Measurements from ENCODE around the gene ABCB1.
"Not testable (repeated sequence)": the region's sequence is repeated elsewhere in the genome, so short reads cannot be mapped to it uniquely, and the experiment has no call there.

ABCB1 gene

GRCh38 chr7:87471473-87471872, 129.2 kb downstream of the ABCB1 start:
- DNase-seq, result no peak
- Mint-ChIP-seq H3K36me3 (ENCODE audit: insufficient read depth) (no peaks in the 10 kb centered on the region), H3K27ac (no peak overlapping the region)

DNA sequence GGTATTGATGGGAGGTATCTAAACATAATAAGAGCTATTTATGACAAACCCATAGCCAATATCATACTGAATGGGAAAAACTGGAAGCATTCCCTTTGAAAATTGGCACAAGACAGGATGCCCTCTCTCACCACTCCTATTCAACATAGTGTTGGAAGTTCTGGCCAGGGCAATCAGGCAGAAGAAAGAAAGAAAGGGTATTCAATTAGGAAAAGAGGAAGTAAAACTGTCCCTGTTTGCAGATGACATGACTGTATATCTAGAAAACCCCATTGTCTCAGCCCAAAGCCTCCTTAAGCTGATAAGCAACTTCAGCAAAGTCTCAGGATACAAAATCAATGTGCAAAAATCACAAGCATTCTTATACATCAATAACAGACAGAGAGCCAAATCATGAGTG, 131.5 kb downstream of the ABCB1 start:
- not testable (repeated sequence) for ATAC-seq (replicated peaks); H3K4me3 Mint-ChIP-seq
- peaks cover 34 to 42% of the 10 kb centered on the region in 2 donors for H3K27me3 Mint-ChIP-seq

More at GRCh38 chr7:87471473-87471872, 129.2 kb downstream of the ABCB1 start:
- Mint-ChIP-seq H3K27me3 (peaks cover 33 to 41% of the 10 kb centered on the region in 2 donors), H3K9me3 (no peaks in the 10 kb centered on the region), H3K4me1 (ENCODE audit: low read depth in 2 of 2) (peaks cover 0 to 4% of the 10 kb centered on the region in 2 donors), H3K4me3 (no peak overlapping the region)
- no peak for ATAC-seq (replicated peaks)

DNA sequence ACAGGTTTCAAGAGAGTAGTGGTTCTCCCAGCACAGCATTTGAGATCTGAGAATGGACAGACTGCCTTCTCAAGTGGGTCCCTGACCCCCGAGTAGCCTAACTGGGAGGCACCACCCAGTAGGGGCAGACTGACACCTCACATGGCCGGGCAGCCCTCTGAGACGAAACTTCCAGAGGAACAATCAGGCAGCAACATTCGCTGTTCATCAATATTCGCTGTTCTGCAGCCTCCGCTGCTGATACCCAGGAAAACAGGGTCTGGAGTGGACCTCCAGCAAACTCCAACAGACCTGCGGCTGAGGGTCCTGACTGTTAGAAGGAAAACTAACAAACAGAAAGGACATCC, 135.2 kb downstream of the ABCB1 start:
- peak overlapping the region in 1 of 2 donors; percentile 5 for H3K4me3 Mint-ChIP-seq
- ATAC-seq (replicated peaks); H3K4me1 Mint-ChIP-seq (ENCODE audit: low read depth in 2 of 2); H3K27ac Mint-ChIP-seq; H3K9me3 Mint-ChIP-seq; H3K36me3 Mint-ChIP-seq (ENCODE audit: insufficient read depth); DNase-seq: not testable (repeated sequence)
- peaks cover 19 to 42% of the 10 kb centered on the region in 2 donors for H3K27me3 Mint-ChIP-seq

More for the DNA sequence above, 131.5 kb downstream of the ABCB1 start:
- not testable (repeated sequence) for H3K27ac Mint-ChIP-seq; H3K36me3 Mint-ChIP-seq (ENCODE audit: insufficient read depth); H3K4me1 Mint-ChIP-seq (ENCODE audit: low read depth in 2 of 2); H3K9me3 Mint-ChIP-seq; DNase-seq

- not testable (repeated sequence) for DNase-seq; H3K4me1 Mint-ChIP-seq (ENCODE audit: low read depth in 2 of 2); H3K36me3 Mint-ChIP-seq (ENCODE audit: insufficient read depth); H3K9me3 Mint-ChIP-seq; H3K27ac Mint-ChIP-seq
- peak; percentile 36 for ATAC-seq (replicated peaks)
- H3K27me3 Mint-ChIP-seq, result peaks cover 19 to 42% of the 10 kb centered on the region in 2 donors
- peak overlapping the region in 1 of 2 donors; percentile 5 for H3K4me3 Mint-ChIP-seq
These were observed 135.7 kb downstream of the ABCB1 start for GRCh38 chr7:87464830-87465533.

DNA sequence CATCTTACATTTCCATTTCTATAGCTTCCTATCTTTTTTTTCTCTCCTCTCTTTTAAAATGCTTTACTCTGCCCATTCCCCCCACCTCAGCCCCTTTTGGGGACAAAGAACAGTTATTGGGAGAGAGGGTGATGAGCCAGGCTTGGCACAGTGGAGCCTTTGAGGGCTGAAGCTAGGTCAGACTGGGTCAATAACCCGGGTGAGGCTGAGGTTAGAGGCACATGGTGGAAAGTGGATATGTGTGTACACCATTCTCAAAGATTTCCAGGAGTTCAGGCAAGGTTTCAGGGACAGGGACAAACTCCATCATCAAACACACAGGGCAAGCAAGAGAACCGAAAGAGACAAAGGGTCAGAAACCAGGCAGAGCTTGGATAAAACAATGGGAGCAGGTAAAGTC, 136.7 kb downstream of the ABCB1 start:
- Mint-ChIP-seq H3K36me3 (ENCODE audit: insufficient read depth) (no peaks in the 10 kb centered on the region), H3K9me3 (no peaks in the 10 kb centered on the region), H3K27ac (no peak overlapping the region), H3K27me3 (peaks cover 19 to 48% of the 10 kb centered on the region in 2 donors), H3K4me3 (no peak overlapping the region), H3K4me1 (ENCODE audit: low read depth in 2 of 2) (peaks cover 0 to 5% of the 10 kb centered on the region in 2 donors)
- no peak for ATAC-seq (replicated peaks)
- no peak for DNase-seq

DNA sequence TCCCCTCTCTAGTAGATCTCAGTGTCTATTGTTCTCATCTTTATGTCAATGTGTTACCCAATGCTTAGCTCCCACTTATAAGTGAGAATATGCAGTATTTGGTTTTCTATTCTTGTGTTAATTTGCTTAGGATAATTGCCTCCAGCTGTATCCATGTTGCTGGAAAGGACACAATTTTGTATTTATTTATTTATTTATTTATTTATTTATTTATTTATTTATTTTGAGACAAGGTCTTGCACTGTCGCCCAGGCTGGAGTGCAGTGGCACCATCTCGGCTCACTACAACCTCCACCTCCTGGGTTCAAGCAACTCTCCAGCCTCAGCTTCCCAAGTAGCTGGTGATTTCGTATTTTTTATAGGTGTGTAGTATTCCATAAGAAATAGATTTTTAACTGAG, 140.2 kb downstream of the ABCB1 start:
- not testable (repeated sequence) for H3K4me3 Mint-ChIP-seq; DNase-seq; H3K27ac Mint-ChIP-seq; H3K36me3 Mint-ChIP-seq (ENCODE audit: insufficient read depth); H3K9me3 Mint-ChIP-seq; ATAC-seq (replicated peaks); H3K4me1 Mint-ChIP-seq (ENCODE audit: low read depth in 2 of 2)
- peaks cover 19 to 34% of the 10 kb centered on the region in 2 donors for H3K27me3 Mint-ChIP-seq

- no peak for ATAC-seq (replicated peaks)
- no peak overlapping the region for H3K4me3 Mint-ChIP-seq
- no peaks in the 10 kb centered on the region for H3K9me3 Mint-ChIP-seq
- no peaks in the 10 kb centered on the region for H3K36me3 Mint-ChIP-seq (ENCODE audit: insufficient read depth)
- peaks cover 0 to 2% of the 10 kb centered on the region in 2 donors for H3K4me1 Mint-ChIP-seq (ENCODE audit: low read depth in 2 of 2)
- H3K27me3 Mint-ChIP-seq, result peaks cover 19 to 33% of the 10 kb centered on the region in 2 donors
- no peak overlapping the region for H3K27ac Mint-ChIP-seq
- no peak for DNase-seq
These were observed 140.7 kb downstream of the ABCB1 start for GRCh38 chr7:87459941-87460340.

GRCh38 chr7:87458148-87458547, 142.5 kb downstream of the ABCB1 start:
- no peaks in the 10 kb centered on the region for H3K4me1 Mint-ChIP-seq (ENCODE audit: low read depth in 2 of 2)
- no peaks in the 10 kb centered on the region for H3K9me3 Mint-ChIP-seq
- peaks cover 19 to 21% of the 10 kb centered on the region in 2 donors for H3K27me3 Mint-ChIP-seq
- no peaks in the 10 kb centered on the region for H3K36me3 Mint-ChIP-seq (ENCODE audit: insufficient read depth)
- DNase-seq, result no peak
- H3K27ac Mint-ChIP-seq, result no peak overlapping the region
- H3K4me3 Mint-ChIP-seq, result no peak overlapping the region
- ATAC-seq (replicated peaks), result no peak

DNA sequence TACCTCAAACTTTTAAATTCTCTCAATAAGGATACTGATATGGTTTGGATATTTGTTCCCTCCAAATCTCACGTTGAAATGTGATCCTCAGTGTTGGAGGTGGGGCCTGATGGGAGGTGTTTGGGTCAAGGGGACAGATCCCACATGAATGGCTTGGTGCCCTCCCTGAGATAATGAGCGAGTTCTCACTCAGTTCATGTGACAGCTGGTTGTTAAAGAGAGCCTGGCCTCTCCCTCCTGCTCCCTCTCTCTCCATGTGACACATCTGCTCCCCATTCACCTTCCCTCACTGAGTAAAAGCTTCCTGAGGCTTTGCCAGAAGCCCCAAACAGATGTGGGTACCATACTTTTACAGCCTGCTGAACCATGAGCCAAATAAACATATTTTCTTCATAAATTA, 144.4 kb downstream of the ABCB1 start:
- Mint-ChIP-seq H3K36me3 (ENCODE audit: insufficient read depth) (peaks cover 3% of the 10 kb centered on the region), H3K4me3 (no peak overlapping the region), H3K27ac (no peak overlapping the region), H3K9me3 (no peaks in the 10 kb centered on the region), H3K4me1 (ENCODE audit: low read depth in 2 of 2) (no peaks in the 10 kb centered on the region), H3K27me3 (peaks cover 21 to 26% of the 10 kb centered on the region in 2 donors)
- no peak for ATAC-seq (replicated peaks)
- DNase-seq, result no peak
